HG03469 (cell line): Measurements from ENCODE around the gene CSTPP1.
"Not testable (repeated sequence)": the region's sequence is repeated elsewhere in the genome, so short reads cannot be mapped to it uniquely, and the experiment has no call there.

Experiments used
- ATAC-seq: cut with Tn5 transposase; IDR thresholded peaks from one replicate; pipeline ENCODE4 v1.9.1; 2021; ENCODE audit warnings: mild to moderate bottlenecking, moderate library complexity, moderate number of reproducible peaks; ENCODE audit not compliant: unreplicated experiment

The CSTPP1 gene

DNA sequence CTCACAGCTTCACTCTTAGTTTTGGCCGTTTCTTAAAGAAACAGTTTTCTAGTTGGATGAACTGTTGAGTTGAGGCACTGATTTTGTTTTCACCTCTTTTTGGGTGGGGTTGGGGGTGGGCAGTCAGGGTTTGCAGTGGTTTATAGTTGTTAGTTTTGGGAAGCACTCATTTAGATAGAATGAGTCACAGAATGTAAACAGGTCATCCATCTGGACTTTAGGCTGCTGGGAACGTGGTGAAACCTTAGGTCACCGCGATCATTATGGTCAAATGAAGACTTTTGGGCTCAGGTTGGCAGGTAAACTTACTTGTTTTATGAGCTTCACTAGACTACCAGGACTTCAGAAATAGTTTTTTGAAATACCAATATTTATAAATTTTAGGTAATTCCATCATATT lies 48.4 kb downstream of the CSTPP1 start:
- no peak for ATAC-seq

DNA sequence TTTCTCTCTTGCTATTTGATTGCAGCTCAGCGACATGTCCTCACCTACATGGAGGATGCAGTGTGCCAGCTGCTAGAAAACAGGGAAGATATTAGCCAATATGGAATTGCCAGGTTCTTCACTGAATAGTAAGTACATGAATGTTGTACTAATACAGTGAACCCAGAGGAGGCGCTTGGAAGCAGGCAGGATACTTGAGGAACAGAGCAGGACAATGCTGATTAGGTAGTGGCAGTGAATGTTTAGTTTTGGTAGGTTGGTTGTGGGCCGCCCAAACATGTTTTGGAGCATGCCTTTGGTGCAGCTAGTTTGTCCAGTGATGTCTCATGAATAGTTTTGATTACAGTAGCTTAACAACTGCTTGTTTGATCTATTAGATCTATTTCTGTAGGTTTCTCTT lies 50.6 kb downstream of the CSTPP1 start:
- no peak for ATAC-seq

DNA sequence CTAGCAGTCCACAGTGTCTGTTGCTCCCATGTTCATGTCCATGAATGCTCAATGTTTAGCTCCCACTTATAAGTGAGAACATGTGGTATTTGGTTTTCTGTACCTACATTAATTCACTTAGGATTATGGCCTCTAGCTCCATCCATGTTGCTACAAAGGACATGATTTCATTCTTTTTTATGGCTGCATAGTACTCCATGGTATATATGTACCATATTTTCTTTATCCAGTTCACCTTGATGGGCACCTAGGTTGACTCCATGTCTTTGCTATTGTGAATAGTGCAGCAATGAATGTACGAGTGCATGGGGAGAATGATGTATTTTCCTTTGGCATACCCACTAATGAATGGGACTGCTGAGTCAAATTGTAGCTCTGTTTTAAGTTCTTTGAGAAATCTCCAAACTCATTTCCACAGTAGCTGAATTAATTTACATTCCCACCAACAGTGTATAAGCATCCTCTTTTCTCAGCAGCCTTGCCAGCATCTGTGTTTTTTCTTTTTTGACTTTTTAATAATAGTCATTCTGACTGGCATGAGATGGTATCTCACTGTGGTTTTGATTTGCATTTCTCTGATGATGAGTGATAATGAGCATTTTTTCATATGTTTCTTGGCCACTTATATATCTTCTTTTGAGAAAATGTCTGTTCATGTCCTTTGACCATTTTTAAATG lies 53.4 kb downstream of the CSTPP1 start:
- not testable (repeated sequence) for ATAC-seq

DNA sequence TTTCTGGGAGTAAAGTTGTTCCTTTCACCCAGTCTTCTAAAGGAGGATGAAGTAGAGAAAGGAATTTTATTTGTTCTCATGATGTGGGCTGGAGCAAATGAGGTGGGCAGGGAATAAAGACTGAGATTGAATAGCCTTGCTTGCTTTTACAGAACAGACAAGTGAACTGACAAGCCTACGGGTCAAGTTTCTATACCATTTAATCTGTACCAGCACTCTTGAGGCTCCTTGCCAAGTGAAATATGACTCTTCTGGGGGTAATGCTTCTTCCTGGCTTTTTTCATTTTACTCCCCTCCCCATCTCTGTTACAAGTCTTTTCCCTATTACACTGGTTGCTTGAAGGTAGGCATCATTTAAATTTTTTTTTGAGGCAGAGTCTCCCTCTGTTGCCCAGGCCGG lies 54.8 kb downstream of the CSTPP1 start:
- ATAC-seq, result no peak

DNA sequence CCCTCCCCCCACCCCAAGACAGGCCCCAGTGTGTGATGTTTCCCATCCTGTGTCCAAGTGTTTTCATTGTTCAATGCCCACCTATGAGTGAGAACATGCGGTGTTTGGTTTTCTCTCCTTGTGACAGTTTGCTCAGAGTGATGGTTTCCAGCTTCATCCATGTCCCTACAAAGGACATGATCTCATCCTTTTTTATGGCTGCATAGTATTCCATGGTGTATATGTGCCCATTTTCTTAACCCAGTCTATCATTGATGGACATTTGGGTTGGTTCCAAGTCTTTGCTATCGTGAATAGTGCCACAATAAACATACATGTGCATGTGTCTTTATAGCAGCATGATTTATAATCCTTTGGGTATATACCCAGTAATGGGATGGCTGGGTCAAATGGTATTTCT lies 55.8 kb downstream of the CSTPP1 start:
- ATAC-seq, result not testable (repeated sequence)

DNA sequence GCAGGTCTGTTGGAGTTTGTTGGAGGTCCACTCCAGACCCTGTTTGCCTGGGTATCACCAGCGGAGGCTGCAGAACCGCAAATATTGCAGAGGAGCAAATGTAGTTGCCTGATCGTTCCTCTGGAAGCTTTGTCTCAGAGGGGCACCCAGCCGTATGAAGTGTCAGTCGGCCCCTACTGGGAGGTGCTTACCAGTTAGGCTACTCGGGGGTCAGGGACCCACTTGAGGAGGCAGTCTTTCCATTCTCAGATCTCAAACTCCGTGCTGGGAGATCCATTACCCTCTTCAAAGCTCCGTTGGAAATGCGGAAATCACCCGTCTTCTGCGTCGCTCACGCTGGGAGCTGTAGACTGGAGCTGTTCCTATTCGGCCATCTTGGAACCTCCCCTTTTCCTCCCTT lies 61.2 kb downstream of the CSTPP1 start:
- ATAC-seq, result not testable (repeated sequence)

DNA sequence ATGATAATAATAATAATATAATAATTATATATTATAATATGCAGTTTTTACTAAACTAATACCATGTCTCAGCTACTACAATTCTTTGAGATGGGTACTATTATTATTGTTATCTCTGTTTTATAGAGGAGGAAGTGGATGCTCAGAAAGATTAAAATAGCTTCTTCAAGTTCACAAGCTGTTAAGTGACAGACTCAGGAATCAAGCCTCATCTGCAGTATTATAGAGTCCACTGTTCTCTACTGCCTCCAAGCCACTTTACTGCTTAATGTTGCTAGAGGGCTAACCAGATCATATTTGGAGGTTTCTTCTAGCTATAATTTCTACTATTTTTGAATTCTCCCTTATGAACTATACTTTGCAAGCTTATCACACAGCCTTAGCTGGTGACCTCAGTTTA lies 62.7 kb downstream of the CSTPP1 start:
- ATAC-seq, result no peak

DNA sequence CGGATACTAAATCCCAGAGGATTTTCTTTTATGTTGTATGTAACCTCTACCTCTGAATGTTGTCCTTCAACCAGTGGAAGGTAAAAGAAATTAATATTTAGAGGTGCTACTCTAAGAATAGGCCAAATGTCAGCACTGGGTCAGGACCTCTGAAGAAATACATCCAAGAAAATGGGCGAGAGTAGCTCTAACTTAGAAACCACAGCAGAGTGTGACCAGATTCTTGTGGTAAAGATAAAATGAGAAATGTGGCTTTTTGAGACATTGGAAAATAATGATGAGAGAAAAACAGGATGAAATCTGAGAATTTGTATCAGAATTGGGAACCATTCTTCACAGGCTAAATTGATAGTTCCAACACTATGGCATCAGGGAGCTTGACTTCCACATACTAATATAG lies 63.5 kb downstream of the CSTPP1 start:
- ATAC-seq, result no peak

DNA sequence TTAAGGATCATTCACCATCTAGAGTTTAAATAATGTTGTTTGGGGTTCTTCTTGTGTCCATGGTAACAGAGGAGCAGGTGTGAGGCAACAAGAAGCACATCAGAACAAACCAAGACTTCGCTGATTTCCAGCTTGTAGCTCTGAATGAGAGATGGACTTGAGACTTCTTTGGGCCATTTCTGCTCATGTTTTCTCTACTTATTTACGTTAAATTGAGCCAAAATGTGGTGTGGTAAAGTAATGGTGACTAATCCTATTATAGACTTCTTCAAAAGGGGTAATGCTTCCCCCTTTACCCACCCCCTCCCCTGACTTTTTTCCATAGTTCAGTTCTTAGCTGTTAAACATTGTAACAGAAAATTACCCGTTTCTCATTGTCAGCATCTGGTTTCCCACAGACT lies 65.2 kb downstream of the CSTPP1 start:
- ATAC-seq, result no peak

DNA sequence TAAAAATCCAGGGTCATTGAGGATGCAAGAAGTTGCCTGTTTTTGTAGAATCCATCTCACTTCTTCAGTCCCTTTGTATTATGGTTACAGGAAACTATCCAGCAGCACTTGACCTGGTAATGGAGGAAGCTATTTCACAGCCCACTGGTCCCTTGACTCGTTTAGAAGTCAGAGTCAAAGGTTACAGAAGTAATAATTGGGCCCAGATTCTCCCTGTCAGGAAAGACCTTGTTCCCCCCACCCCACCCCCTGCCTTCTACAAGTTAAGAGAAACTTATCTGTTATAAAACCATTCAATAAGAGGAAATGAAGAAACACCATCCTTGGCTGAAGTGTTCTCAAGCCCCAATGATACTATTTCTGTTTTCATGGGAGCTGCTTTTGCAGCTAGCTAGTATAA lies 65.8 kb downstream of the CSTPP1 start:
- ATAC-seq, result no peak

DNA sequence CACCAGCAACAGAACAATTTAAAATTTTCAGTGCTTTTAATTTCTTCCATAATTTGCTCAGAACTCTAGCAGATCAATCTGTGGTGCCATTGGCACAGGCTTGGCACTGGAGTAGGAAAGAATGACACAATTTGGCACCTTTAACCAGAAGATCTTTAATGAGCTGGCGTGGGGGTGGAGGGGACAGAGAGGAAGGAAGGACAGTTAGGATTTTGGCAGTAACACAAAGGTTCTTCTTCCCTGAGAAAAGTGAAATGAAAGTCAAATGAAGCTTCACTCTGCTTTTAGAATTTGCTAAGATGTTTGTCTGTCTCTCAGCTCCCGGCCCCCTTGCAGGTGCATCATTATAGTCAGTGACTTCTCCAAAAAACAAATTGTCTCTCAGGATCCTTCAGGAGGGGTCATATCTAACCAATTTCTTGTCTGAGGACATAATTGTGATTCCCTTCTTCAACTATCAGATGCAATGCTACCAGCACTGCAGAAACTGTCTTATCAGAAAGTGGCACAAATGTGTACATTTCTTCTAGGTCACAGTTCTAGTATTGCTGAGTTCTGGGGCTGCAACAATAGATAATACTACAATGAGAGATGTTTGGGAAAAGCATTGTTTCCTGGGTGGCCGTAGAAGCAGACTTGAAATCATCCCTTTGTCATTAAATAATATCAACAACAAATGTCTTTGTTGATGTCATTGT lies 66.8 kb downstream of the CSTPP1 start:
- ATAC-seq, result no peak

DNA sequence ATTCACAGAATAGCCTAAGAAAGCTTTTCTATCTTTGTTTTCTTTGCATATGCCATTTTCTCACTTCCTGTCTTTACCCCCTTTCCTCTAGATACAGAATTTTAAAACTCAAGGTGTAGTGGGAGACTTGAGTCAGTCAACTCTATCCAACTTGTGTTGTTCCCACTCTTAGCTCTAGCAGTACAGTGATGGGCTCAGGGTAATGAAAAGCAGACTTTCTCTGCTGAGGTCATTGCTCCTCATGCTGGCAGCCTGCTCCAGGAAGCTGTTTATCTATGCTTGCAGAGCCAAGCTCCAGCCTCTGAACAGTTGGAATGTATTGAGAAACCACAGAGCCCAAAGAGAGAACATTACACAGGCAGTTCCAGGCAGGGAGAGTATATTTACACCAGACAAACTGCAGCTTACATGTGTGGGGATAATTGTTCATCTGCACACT lies 68.1 kb downstream of the CSTPP1 start:
- ATAC-seq, result no peak

DNA sequence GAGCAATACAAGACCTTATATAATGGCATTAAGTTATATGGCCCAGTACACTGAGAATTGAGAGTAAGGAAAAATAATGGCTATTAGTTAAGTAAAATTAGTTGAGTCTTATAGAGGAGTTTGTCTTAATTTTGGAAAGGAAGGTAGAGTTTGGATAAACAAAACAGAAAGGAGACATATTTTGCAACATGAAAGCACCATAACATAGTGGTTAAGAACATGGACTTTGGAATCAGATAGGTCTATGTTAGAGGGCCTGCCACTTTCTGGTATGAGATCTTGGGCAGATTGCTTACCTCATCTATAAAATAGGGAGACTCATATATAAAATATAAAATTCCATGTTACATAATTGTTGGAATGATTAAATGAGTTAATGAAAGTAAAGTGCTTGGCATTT lies 68.9 kb downstream of the CSTPP1 start:
- ATAC-seq, result no peak

DNA sequence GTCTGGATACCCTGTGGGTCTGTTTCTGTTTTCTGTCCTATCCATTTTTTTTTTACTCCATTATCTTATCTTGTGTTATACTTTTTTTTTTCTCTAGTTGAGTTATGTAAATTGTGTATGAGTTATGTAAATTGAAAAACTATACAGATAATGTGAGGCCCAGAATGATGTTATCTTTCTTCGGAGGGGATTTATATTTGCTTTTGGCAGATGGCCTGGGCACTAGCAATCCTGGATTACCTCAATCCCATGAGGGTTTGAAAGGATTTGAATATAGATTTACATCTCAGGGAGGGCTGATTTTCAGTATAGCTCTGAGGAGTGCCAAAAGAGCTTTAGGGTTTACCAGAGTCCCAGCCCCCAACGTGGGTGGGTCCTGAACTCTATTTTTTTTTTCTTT lies 71.0 kb downstream of the CSTPP1 start:
- ATAC-seq, result no peak

DNA sequence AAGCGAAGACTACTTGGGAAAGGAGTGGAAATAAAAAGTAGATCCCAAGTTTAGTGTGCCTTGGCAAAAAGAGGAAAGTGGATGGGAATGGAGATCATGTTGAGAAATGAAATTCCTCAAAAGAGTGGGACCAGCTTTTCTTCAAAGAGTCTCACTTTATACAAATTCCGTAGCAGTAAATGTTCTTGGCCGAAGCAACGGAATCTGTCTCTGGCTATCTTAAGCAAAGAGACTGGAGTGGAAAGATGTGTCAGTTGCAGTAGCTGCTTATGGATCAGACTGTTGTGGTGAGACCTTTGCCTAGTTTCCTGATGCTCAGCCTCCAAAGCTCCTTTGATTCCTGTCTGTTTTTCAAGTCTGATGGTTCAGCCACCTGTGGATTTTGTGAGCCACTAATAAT lies 73.6 kb downstream of the CSTPP1 start:
- no peak for ATAC-seq

DNA sequence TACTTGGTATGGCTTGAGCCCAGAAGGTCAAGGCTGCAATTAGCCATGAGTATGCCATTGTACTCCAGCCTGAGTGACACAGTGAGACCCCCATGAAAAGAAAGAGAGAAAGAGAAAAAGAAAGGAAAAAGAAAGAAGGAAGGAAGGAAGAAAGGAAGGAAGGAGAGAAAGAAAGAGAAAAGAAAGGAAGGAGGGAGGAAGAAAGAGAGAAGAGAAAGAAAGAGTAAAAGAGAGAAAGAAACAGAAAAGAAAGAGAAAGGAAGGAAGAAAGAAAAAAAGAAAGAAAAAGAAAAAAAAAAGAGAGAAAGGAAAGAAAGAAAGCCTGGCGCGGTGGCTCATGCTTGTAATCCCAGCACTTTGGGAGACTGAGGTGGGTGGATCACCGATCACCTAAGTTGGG lies 77.5 kb downstream of the CSTPP1 start:
- no peak for ATAC-seq

DNA sequence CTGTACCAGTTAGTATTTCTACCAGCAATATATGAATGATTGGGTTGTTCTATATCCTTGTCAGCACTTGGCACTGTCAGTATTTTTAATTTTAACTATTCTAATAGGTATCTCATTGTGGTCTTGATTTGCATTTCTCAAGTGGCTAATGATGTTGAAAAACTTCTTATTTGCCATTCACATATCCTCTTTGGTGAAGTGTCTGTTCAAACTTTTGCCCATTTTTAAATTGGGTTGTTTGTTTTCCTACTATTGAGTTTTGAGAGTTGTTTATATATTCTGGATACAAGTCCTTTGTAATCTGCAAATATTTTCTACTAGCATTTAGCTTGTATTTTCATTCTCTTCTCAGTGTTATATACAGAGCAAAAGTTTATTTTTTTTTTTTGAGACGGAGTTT lies 82.1 kb downstream of the CSTPP1 start:
- no peak for ATAC-seq

DNA sequence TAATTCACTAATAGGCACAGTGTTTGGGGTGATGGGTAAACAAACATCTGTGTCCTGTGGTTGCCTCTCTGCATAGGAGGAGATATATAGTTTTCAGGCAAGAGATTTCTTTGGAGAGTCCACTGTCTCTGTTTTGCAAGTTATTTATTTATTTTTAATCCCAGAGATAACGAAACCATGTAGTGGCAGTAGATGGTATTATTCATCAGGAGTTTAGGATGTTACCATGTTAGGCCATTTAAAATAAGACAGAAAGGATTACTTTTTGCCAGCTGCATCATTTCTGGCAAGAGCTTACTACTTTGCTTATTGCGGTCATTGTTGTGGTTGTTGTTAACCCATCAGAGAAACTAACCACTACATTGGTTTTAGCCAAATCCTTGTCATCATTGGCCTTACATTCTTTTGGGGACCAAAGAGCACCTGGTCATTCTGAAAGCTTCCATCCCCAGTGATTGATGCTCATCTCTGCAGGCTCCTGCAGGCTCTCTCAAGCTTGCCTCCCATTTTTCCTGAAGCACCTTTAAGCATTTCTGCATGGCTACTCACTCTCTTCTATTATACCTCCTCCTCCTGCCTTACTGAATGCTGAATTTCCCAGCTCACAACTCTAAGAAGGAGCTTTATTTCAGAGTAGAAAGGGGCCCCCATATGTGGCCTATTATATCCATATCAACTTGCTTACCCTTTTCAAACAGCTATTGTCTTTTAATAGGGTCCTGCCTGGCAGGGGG lies 84.4 kb downstream of the CSTPP1 start:
- no peak for ATAC-seq

DNA sequence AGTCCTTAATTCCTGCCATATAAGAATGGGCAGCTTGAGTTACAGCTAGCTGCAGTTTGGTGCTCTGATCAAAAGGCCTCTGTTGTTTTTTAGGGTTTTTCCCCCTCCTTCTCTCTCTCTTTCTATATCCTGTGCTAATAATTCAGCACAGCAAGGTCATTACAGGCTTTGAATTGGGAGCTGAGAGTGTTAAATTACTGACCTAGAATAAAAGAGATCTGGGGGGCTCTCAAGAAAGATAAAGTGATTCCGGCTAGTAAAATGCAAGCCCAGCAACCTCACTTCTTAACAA lies 84.9 kb downstream of the CSTPP1 start:
- ATAC-seq, result no peak

DNA sequence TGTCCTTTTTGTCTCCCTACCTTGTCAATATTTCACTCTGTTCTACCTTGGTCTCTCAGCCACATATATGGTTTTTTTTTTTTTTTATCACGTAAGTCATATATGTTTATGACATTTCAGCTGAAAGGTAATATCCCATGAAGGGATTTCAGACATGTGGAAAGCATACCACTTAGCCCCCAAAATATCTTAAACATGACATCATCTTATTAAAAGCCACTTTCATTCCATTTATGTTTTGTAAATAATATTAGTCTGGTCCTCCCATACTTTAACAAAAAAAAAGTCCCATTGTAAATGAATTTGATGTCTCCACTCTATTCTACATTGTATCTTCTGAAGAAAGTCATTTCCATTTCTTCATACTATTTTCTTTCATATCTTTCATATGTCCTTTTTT lies 85.4 kb downstream of the CSTPP1 start:
- ATAC-seq, result no peak

DNA sequence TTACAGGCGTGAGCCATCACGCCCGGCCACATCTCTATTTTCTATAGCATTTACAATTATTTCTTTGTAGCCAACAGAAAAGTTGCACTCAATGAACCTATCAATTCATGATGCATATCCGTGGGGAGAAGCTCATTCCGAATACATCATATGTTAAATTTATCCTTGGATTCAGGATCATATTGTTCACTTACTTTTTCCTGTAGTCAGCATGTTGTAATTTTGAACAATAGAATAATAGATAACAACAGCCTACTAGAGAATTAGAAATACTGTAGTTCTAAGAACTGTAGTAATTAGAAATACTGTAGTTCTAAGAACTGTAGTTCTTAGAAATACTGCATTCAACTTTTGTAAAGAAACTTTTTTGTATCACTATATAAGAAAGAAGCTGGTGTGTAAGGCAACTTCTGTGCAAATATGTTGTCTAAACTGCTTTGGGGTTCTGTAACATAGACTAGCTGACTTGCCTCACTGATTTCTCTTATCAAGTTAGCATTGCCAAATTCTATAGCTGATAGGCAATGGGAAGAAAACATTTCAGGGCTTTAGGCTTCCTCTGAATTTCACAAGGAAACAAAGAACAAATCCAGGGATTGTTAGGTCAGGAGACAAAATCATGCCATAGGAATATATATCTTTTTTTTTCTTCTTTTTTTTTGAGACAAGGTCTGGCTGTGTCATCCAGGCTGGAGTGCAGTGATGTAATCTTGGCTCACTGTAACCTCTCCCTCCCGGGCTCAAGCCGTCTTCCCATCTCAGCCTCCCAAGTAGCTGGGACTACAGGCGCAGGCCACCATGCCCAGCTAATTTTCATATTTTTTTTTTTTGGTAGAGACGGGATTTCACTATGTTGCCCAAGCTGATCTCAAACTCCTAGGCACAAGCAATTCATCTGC lies 91.9 kb downstream of the CSTPP1 start:
- no peak for ATAC-seq
